ENCODE data around the gene ADGRG6. TPM values are rescaled to one million over a fixed set of nuclear protein-coding genes. Genes with fewer than 3 reads are reported as not detected.

Gene ADGRG6
- polyA plus RNA-seq (ENCODE audit: low read depth in 6 of 6) = not detected

DNA sequence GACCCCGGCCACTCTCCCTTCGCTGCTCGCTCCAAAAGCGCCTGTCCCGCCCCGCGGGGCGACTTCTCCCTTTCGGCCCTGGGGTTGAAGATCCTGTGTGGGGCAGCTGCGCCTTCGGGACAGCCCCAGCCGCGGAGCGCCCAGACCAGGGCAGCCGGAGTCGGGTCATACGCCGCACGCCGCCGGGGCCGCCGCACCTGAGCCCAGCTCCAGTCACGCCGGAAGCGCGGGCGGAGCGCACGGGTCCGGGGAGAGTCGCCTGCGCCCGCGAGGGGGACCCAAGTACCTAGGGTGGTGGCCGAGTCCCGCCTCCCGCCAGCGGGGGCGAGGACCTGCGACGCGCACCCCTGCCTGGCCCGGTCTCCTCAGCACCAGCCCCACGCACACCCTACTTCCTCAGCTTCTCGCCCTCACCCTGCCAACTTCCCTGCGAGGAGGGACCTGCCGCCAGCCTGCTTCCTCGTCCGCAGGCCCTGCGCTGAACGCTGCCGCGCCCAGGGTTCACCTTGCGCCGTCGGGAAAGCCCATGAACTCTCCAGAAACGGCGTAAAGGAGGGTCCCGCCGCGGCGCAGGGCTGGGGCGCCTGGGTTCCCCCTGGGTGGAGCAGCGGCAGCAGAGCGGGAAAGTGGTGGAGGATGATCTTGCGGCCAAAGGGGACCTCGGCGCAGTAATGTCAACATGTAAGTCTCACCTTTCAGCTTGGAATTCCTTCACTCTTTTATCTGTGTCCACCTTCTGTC lies at the start of gene ADGRG6:
ADGRG6 (plus strand) TSS at position 357 of the 741 bp plus-strand sequence; CDS start at position 680, 323 bp downstream.
- Mint-ChIP-seq H3K27ac (no peak within 1 kb of the TSS), H3K27me3 (peaks cover 18 to 26% (median 22%) of the 10 kb centered on the region in 3 donors), H3K36me3 (no peaks in the 10 kb centered on the region), H3K4me3 (peak within 1 kb of the TSS; percentile 65 to 93 (median 80)), H3K9me3 (no peaks in the 10 kb centered on the region), H3K4me1 (peaks cover 7 to 15% (median 12%) of the 10 kb centered on the region in 3 donors)
- ATAC-seq (ENCODE audit: low read depth in 2 of 2) (peak; percentile 69 to 80), DNase-seq (peak; percentile 25)

DNA sequence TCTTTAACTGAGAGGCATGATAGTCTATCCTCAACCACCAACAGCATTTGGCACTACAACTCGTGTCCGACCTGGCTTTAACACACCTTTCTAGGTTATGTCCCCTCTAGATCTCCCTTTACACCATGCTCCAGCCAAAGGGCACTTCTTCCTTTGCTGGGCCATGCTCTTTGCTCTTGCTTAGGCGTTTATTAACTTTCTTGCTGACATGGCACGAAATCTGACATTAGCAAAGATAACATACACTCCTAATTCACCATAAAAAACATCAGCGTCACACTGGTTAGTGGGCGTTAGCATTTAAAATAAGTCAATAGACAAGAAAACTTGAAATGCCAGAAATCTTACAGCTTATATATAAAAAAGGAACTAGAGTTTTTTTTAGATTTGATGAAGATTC lies 47.3 kb upstream of the ADGRG6 start:
- Mint-ChIP-seq H3K9me3 (peaks cover 0 to 6% (median 2%) of the 10 kb centered on the region in 7 donors), H3K4me3 (no peak overlapping the region), H3K4me1 (peaks cover 0 to 5% (median 0%) of the 10 kb centered on the region in 3 donors), H3K36me3 (no peaks in the 10 kb centered on the region), H3K27me3 (peaks cover 0 to 15% (median 0%) of the 10 kb centered on the region in 3 donors), H3K27ac (no peak overlapping the region)
- ATAC-seq (ENCODE audit: low read depth in 2 of 2) (no peak), DNase-seq (no peak)

DNA sequence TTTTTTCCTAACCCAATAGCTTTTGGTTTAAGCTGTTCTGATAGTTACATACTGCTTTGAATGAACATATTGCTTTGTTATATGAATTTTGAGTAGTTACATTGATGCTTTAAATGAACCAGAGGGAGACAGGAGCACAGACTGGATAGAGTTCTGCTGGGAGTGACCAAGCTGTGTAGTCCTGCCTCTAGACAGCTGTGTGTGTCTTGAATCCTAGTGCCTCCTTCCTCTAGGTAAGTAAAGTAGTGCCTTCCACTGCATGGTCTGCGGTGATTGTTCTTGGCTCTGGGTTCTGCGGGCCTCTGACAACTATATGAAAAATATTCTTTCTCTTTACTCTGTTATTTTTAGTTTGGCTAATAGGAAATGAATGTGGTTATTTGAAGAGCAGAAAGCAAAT lies 46.0 kb upstream of the ADGRG6 start:
- no peak overlapping the region for H3K4me3 Mint-ChIP-seq
- no peak overlapping the region for H3K27ac Mint-ChIP-seq
- ATAC-seq (ENCODE audit: low read depth in 2 of 2) = no peak
- H3K9me3 Mint-ChIP-seq = peaks cover 0 to 6% (median 2%) of the 10 kb centered on the region in 7 donors
- H3K27me3 Mint-ChIP-seq = peaks cover 0 to 16% (median 0%) of the 10 kb centered on the region in 3 donors
- DNase-seq = no peak
- H3K4me1 Mint-ChIP-seq = peaks cover 0 to 5% (median 0%) of the 10 kb centered on the region in 3 donors
- no peaks in the 10 kb centered on the region for H3K36me3 Mint-ChIP-seq

DNA sequence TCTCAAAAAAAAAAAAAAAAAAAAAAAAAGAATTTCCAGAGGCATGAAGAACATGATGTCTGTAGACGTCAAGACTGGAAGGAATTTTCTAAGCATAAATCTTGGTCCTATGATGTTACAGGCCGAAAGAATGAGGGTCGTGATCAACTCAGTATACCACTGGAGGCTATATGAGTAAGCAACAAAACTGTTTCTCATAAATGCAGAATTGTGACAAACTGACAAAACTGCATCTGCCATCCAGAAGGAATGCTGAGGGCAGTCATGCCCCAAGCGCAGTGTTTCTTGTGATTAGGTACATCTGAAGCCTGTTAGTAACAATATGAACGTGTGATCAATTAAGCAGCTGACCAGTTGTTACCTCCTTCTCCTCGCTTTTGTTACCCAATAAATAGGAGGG lies 43.5 kb upstream of the ADGRG6 start:
- H3K27ac Mint-ChIP-seq = no peak overlapping the region
- no peak overlapping the region for H3K4me3 Mint-ChIP-seq
- H3K4me1 Mint-ChIP-seq = peaks cover 0 to 5% (median 0%) of the 10 kb centered on the region in 3 donors
- peaks cover 0 to 16% (median 0%) of the 10 kb centered on the region in 3 donors for H3K27me3 Mint-ChIP-seq
- no peaks in the 10 kb centered on the region for H3K36me3 Mint-ChIP-seq
- peaks cover 0 to 12% (median 4%) of the 10 kb centered on the region in 7 donors for H3K9me3 Mint-ChIP-seq
- no peak for ATAC-seq (ENCODE audit: low read depth in 2 of 2)
- DNase-seq = no peak

DNA sequence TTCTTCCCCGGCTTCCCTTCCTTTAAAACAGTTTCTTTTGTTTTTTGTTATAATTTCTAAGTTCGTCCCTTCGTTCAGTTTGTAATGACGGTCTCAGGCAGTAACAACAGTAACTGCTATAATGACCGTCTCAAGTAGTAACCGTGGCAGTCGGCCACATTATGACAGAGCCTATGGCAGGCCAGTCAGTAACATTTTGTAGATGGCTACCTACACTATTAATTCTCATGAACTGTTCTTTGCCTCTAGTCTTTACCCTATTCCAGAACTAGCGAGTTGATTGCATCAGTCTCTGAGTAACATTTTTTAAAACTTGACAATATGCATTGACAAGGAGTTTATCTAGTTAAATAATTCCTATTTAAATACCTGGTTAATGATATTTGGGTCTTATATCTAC lies 43.0 kb upstream of the ADGRG6 start:
- Mint-ChIP-seq H3K36me3 (no peaks in the 10 kb centered on the region), H3K4me3 (no peak overlapping the region), H3K4me1 (peaks cover 0 to 5% (median 0%) of the 10 kb centered on the region in 3 donors), H3K27me3 (peaks cover 0 to 16% (median 0%) of the 10 kb centered on the region in 3 donors), H3K27ac (no peak overlapping the region), H3K9me3 (peaks cover 0 to 12% (median 4%) of the 10 kb centered on the region in 7 donors)
- DNase-seq = no peak
- no peak for ATAC-seq (ENCODE audit: low read depth in 2 of 2)

DNA sequence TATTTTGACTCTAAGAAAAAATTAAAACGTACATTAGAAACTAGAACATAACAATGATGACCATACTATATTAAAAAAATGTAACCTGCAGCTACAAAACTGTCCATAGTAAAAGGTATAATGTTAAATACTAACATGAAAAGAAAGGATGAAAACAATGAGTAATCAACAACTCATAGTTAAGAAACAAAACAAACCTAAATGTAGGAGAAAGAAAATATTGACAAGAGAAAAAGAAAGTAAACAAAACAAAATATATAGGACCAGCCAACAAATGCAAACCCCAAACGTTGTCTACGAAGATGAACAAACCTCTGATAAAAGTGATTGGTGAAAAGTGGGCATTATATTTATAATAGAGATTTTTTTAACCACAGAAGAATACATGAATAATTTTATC lies 41.1 kb upstream of the ADGRG6 start:
- no peak for ATAC-seq (ENCODE audit: low read depth in 2 of 2)
- Mint-ChIP-seq H3K36me3 (no peaks in the 10 kb centered on the region), H3K4me3 (no peak overlapping the region), H3K4me1 (peaks cover 0 to 4% (median 0%) of the 10 kb centered on the region in 3 donors), H3K27me3 (peaks cover 0 to 10% (median 0%) of the 10 kb centered on the region in 3 donors), H3K9me3 (peaks cover 0 to 12% (median 4%) of the 10 kb centered on the region in 7 donors), H3K27ac (no peak overlapping the region)
- no peak for DNase-seq

DNA sequence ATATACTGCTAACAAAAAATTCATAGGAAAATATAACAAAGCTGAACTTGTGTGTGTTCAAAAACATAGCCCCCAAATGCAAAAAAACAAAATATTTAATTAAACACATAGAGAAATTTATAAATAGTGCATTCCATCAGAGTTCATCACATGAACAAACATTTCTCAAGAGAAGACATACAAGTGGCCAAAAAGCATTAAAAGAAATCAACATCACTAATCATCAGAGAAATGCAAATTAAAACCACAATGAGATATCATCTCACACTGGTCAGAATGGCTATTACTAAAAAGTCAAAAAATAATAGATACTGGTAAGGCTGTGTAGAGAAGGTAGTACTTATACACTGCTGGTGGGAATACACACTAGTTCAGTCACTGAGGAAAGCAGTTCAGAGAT lies 39.6 kb upstream of the ADGRG6 start:
- ATAC-seq (ENCODE audit: low read depth in 2 of 2) = no peak
- no peak overlapping the region for H3K4me3 Mint-ChIP-seq
- H3K27ac Mint-ChIP-seq = no peak overlapping the region
- no peak for DNase-seq
- H3K27me3 Mint-ChIP-seq = peaks cover 0 to 10% (median 0%) of the 10 kb centered on the region in 3 donors
- H3K36me3 Mint-ChIP-seq = no peaks in the 10 kb centered on the region
- H3K9me3 Mint-ChIP-seq = peaks cover 0 to 12% (median 4%) of the 10 kb centered on the region in 7 donors
- no peaks in the 10 kb centered on the region for H3K4me1 Mint-ChIP-seq

DNA sequence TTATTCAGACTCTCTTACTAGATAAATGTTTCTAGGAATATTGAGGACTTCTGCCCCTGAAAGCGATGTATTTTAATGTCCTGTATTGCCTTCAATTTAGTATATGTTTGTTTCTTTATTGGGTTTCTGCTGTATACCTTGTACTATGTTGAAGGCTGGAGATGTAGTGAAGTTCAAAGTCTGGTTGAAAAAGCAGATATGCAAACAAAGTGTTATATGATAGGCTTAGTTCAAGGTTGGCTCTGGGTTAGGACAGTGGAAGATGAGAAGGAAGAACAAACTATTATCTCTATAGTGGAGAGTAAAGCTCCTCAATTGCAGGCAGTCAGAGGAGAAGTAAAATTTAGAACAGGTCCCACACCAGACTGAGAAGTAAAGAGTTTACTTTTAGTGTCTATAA lies 36.3 kb upstream of the ADGRG6 start:
- H3K4me3 Mint-ChIP-seq = no peak overlapping the region
- no peak overlapping the region for H3K27ac Mint-ChIP-seq
- DNase-seq (no peak), ATAC-seq (ENCODE audit: low read depth in 2 of 2) (no peak)
- H3K36me3 Mint-ChIP-seq = no peaks in the 10 kb centered on the region
- peaks cover 0 to 6% (median 4%) of the 10 kb centered on the region in 7 donors for H3K9me3 Mint-ChIP-seq
- H3K4me1 Mint-ChIP-seq = no peaks in the 10 kb centered on the region
- H3K27me3 Mint-ChIP-seq = no peaks in the 10 kb centered on the region

DNA sequence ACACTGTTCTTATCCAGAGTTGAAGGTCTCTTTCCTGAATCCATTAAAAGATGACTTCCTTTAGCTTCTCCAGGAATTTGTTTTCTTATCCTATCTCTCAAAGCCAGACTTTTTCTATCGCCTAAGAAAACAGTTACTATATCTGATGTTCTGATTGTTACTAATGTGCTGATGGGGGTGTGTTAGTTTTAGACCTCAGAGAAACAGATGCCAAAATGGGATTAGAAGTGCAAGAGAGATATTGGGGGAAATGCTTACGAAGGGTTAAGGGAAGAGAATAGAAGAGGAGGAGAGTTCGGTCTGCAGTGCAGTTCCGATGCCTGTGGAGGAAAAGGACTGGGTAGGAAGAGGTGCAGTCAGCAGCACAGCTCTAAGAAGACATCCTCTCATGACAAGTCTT lies 35.7 kb upstream of the ADGRG6 start:
- no peak overlapping the region for H3K4me3 Mint-ChIP-seq
- H3K27ac Mint-ChIP-seq = peak overlapping the region in 1 of 6 donors; percentile 1
- H3K27me3 Mint-ChIP-seq = no peaks in the 10 kb centered on the region
- H3K36me3 Mint-ChIP-seq = no peaks in the 10 kb centered on the region
- no peak for ATAC-seq (ENCODE audit: low read depth in 2 of 2)
- peaks cover 0 to 6% (median 2%) of the 10 kb centered on the region in 7 donors for H3K9me3 Mint-ChIP-seq
- H3K4me1 Mint-ChIP-seq = no peaks in the 10 kb centered on the region
- DNase-seq = no peak

DNA sequence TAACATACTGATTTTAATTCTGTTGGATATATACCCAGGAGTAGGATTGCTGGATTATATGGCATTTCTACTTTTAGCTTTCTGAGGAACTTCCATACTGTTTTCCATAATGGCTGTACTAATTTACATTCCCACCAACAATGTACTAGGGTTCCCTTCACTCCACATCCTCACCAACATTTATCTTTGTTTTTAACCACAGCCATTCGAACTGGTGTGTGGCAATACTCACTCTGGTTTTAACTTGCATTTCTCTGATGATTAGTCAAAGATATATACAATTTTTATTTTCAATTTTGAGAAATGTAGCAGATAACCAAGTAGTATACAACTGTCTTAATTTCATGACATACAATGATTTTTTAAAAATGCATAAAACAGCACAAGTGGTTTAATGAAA lies 30.3 kb upstream of the ADGRG6 start:
- H3K36me3 Mint-ChIP-seq = no peaks in the 10 kb centered on the region
- H3K4me1 Mint-ChIP-seq = no peaks in the 10 kb centered on the region
- DNase-seq = no peak
- no peak overlapping the region for H3K27ac Mint-ChIP-seq
- H3K4me3 Mint-ChIP-seq = no peak overlapping the region
- no peaks in the 10 kb centered on the region for H3K9me3 Mint-ChIP-seq
- H3K27me3 Mint-ChIP-seq = peaks cover 3 to 13% (median 4%) of the 10 kb centered on the region in 3 donors
- no peak for ATAC-seq (ENCODE audit: low read depth in 2 of 2)

DNA sequence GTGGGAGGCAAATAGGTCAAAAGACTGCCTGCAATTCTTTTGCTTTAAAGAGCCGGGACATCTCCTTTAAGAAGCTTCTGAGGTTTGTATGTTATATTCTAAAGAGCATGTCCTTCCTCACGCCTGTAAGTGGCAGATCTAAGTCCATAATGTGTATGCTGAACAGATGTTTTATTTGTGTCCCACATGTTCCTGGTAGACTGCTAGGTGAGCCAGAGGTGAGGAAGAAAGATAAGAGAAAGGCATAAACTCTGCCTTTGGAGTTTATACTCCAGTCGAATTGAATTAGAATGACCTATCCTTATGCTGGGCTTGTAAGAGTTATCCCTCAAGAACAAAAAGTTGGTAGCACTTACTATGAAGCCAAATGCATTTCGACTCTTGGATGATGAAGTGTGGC lies 27.2 kb upstream of the ADGRG6 start:
- H3K27me3 Mint-ChIP-seq = peaks cover 3 to 13% (median 4%) of the 10 kb centered on the region in 3 donors

DNA sequence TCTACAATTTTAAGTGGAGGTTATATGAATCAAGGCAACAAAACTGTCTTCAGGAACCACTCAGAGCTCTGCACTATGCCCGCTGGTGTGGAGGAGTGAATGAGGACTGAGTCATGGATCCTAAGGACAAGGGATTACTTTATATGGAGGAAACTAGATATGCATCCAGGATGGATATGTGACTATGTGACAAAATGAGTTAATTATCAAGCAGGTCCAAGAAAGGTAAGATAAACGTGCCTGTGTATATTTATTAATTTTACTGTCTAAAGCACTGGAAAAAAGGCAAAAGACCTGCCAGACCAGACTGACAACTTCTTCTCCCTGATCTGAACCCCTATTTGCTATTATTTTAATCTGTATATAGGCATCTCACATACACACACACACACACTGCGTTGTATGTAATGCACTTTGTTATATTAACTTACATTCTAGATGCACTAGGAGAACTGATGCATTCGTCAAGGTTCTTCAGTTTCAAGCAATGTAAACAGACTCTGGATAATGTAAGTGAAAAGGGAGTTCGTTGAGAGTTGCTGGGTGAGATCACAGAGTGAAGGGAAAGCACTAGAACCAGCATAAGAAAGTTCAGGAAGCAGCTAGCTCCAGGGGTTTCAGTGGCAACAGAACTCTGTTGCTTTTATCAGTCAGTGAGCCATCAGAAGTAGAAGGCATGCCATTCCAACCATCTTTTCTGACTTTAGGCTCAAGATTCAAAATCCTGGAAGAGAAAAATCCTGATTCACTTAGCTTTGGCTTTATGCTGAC lies 26.4 kb upstream of the ADGRG6 start:
- H3K27ac Mint-ChIP-seq = peak overlapping the region in 1 of 6 donors; percentile 6
- DNase-seq (no peak), ATAC-seq (ENCODE audit: low read depth in 2 of 2) (no peak)
- H3K9me3 Mint-ChIP-seq = peaks cover 0 to 13% (median 0%) of the 10 kb centered on the region in 7 donors
- no peaks in the 10 kb centered on the region for H3K36me3 Mint-ChIP-seq
- no peaks in the 10 kb centered on the region for H3K4me1 Mint-ChIP-seq
- H3K27me3 Mint-ChIP-seq = peaks cover 3 to 13% (median 4%) of the 10 kb centered on the region in 3 donors
- H3K4me3 Mint-ChIP-seq = no peak overlapping the region

More for the DNA sequence above, 27.2 kb upstream of the ADGRG6 start:
- DNase-seq (no peak), ATAC-seq (ENCODE audit: low read depth in 2 of 2) (no peak)
- Mint-ChIP-seq H3K36me3 (no peaks in the 10 kb centered on the region), H3K4me1 (no peaks in the 10 kb centered on the region), H3K27ac (no peak overlapping the region), H3K4me3 (no peak overlapping the region), H3K9me3 (peaks cover 0 to 11% (median 0%) of the 10 kb centered on the region in 7 donors)

DNA sequence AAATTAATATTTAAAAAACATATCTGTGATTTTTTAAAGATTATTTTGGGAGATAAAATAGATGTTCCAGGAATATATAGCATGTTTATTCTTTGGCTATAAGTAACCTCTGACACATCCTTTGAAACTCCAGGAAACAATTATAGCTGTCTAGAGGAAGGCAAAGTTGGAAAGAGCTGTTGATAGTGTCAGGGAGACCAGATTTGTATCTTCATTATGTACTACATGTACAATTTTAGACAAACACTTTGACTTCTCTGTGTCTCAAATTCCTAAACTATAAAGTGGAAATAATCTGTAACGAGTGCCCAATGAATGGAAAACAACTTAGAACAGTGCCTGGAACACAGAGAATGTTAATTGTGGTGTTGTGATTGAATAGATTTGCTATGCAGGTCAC lies 25.6 kb upstream of the ADGRG6 start:
- DNase-seq (no peak), ATAC-seq (ENCODE audit: low read depth in 2 of 2) (no peak)
- H3K27ac Mint-ChIP-seq = no peak overlapping the region
- peaks cover 0 to 22% (median 4%) of the 10 kb centered on the region in 7 donors for H3K9me3 Mint-ChIP-seq
- H3K4me3 Mint-ChIP-seq = no peak overlapping the region
- H3K36me3 Mint-ChIP-seq = no peaks in the 10 kb centered on the region
- no peaks in the 10 kb centered on the region for H3K4me1 Mint-ChIP-seq
- peaks cover 3 to 13% (median 4%) of the 10 kb centered on the region in 3 donors for H3K27me3 Mint-ChIP-seq

Data from naive B cell (primary cell).